Activated CD8-positive, alpha-beta T cell treated with anti-CD3 and anti-CD28 coated beads for 36 hours (primary cell): ENCODE data around the gene PXMP4. TPM values are rescaled to one million over a fixed set of nuclear protein-coding genes. Genes with fewer than 3 reads are reported as not detected.

Source experiments
- ATAC-seq: fragments of 200-7000 bp; cut with Tn5 transposase; one replicate; pipeline ENCODE4 v1.10.0; 2021; ENCODE audit warnings: mild to moderate bottlenecking, moderate library complexity
- CTCF ChIA-PET: fragments of 350-600 bp; sonication (Branson Sonifier 250); formaldehyde crosslinking; loops from one replicate; lab custom pipeline; 2021; ENCODE audit warnings: antibody characterized with exemption; lab: Charles Lee
- POLR2A ChIA-PET: fragments of 350-600 bp; sonication (Branson Sonifier 250); formaldehyde crosslinking; loops from one replicate; lab custom pipeline; 2021; ENCODE audit warnings: antibody characterized with exemption; lab: Charles Lee
- DNase-seq: peaks from one replicate; pipeline ENCODE4 v3.0.0-alpha.2; 2020
- H3K27ac Mint-ChIP-seq: one replicate; pipeline ENCODE4 v1.8.0; 2021; ENCODE audit warnings: mild to moderate bottlenecking, mixed read lengths
- H3K27me3 Mint-ChIP-seq: one replicate; pipeline ENCODE4 v1.8.0; 2021; ENCODE audit warnings: mixed read lengths
- H3K36me3 Mint-ChIP-seq: one replicate; pipeline ENCODE4 v1.8.0; 2021; ENCODE audit warnings: low read depth, mixed read lengths
- H3K4me1 Mint-ChIP-seq: one replicate; pipeline ENCODE4 v1.8.0; 2021; ENCODE audit warnings: low read depth, mixed read lengths
- H3K4me3 Mint-ChIP-seq: one replicate; pipeline ENCODE4 v1.8.0; 2021; ENCODE audit warnings: mild to moderate bottlenecking, moderate library complexity, mixed read lengths
- H3K9me3 Mint-ChIP-seq: one replicate; pipeline ENCODE4 v1.8.0; 2021; ENCODE audit warnings: mixed read lengths
- intact Hi-C: fragments of 100-400 bp; cut with micrococcal nuclease; formaldehyde crosslinking; loops from one replicate; pipeline ENCODE4 v1.10.0; 2022
- total RNA-seq, 2 experiments: library from RNA; stranded (reverse); gene quantifications; one replicate each; pipeline ENCODE4 v1.2.3, GENCODE V29; 2021
- TF ChIP-seq, protein P1 (sequence below): fragments of 200-600 bp; IDR thresholded peaks from one replicate; pipeline ENCODE4 v1.8.0; 2022; ENCODE audit warnings: antibody characterized with exemption, mild to moderate bottlenecking

PXMP4 gene
- total RNA-seq, 2 experiments from 2014 or later = 6.9 to 7.3 TPM

- peaks cover 40% of the 10 kb centered on the region for H3K4me1 Mint-ChIP-seq
- ChIA-PET CTCF (interaction anchor here (0.8 to 1.4 kb wide), 2 partner anchors 8 to 203 kb away, joined by 3 to 4 read pairs; partner anchors contain the start of gene ACTL10), POLR2A (interaction anchor here (0.8 to 15.4 kb wide), 4 partner anchors 4 to 19 kb away, joined by 3 to 262 read pairs (median 132); partner anchors contain the start of genes ACTL10, C20orf144 and NECAB3)
- TF ChIP-seq, protein P1, sequence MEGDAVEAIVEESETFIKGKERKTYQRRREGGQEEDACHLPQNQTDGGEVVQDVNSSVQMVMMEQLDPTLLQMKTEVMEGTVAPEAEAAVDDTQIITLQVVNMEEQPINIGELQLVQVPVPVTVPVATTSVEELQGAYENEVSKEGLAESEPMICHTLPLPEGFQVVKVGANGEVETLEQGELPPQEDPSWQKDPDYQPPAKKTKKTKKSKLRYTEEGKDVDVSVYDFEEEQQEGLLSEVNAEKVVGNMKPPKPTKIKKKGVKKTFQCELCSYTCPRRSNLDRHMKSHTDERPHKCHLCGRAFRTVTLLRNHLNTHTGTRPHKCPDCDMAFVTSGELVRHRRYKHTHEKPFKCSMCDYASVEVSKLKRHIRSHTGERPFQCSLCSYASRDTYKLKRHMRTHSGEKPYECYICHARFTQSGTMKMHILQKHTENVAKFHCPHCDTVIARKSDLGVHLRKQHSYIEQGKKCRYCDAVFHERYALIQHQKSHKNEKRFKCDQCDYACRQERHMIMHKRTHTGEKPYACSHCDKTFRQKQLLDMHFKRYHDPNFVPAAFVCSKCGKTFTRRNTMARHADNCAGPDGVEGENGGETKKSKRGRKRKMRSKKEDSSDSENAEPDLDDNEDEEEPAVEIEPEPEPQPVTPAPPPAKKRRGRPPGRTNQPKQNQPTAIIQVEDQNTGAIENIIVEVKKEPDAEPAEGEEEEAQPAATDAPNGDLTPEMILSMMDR = no peak
- no peaks in the 10 kb centered on the region for H3K9me3 Mint-ChIP-seq
- intact Hi-C loops = no loop called here
- DNase-seq (no peak), ATAC-seq (no peak)
- H3K27ac Mint-ChIP-seq = peak overlapping the region; percentile 11
- peak overlapping the region; percentile 54 for H3K4me3 Mint-ChIP-seq
- no peaks in the 10 kb centered on the region for H3K27me3 Mint-ChIP-seq
- peaks cover 37% of the 10 kb centered on the region for H3K36me3 Mint-ChIP-seq
These were observed 44.8 kb downstream of the PXMP4 start for GRCh38 chr20:33675136-33675959.

GRCh38 chr20:33674294-33675135 is 45.6 kb downstream of the PXMP4 start, which contains the start of gene NECAB3:
Gene NECAB3 (minus strand): TSS chr20:33674428. CDS start chr20:33674352, 76 bp downstream.
- Mint-ChIP-seq H3K4me3 (peak within 1 kb of the TSS; percentile 83), H3K27me3 (no peaks in the 10 kb centered on the region), H3K27ac (peak within 1 kb of the TSS; percentile 78), H3K36me3 (peaks cover 30% of the 10 kb centered on the region), H3K9me3 (no peaks in the 10 kb centered on the region), H3K4me1 (peaks cover 31% of the 10 kb centered on the region)
- TF ChIP-seq, protein P1 = no peak
- ChIA-PET POLR2A (interaction anchor here (1.0 to 15.4 kb wide), 3 partner anchors 5 to 15 kb away, joined by 3 to 262 read pairs (median 262); partner anchors contain the start of genes ACTL10, C20orf144 and NECAB3), CTCF (interaction anchor here (0.8 to 1.4 kb wide), 2 partner anchors 7 to 202 kb away, joined by 3 to 4 read pairs; partner anchors contain the start of gene ACTL10)
- DNase-seq (peak; percentile 68), ATAC-seq (peak; percentile 78)
- intact Hi-C loops = no loop called here

GRCh38 chr20:33673410-33674293 is 46.5 kb downstream of the PXMP4 start:
- TF ChIP-seq, protein P1 = no peak
- H3K27ac Mint-ChIP-seq = peak overlapping the region; percentile 78
- ATAC-seq (peak; percentile 63), DNase-seq (peak; percentile 56)
- H3K36me3 Mint-ChIP-seq = peaks cover 24% of the 10 kb centered on the region
- H3K4me1 Mint-ChIP-seq = peaks cover 26% of the 10 kb centered on the region
- intact Hi-C loops = no loop called here
- ChIA-PET POLR2A (interaction anchor here (1.0 to 15.4 kb wide), 5 partner anchors 5 to 230 kb away, joined by 3 to 262 read pairs (median 8); partner anchors contain the start of genes ACTL10, C20orf144, NECAB3 and SNTA1), CTCF (no interaction called here)
- H3K9me3 Mint-ChIP-seq = no peaks in the 10 kb centered on the region
- H3K27me3 Mint-ChIP-seq = no peaks in the 10 kb centered on the region
- peak overlapping the region; percentile 83 for H3K4me3 Mint-ChIP-seq

GRCh38 chr20:33673114-33673409 is 47.0 kb downstream of the PXMP4 start:
- H3K4me3 Mint-ChIP-seq = peak overlapping the region; percentile 83
- no peak for ATAC-seq
- TF ChIP-seq, protein P1 = no peak
- no peaks in the 10 kb centered on the region for H3K9me3 Mint-ChIP-seq
- intact Hi-C loops = no loop called here
- POLR2A ChIA-PET = interaction anchor here (1.4 to 15.4 kb wide), 3 partner anchors 7 to 230 kb away, joined by 4 to 262 read pairs (median 8); partner anchors contain the start of genes NECAB3 and SNTA1
- peaks cover 25% of the 10 kb centered on the region for H3K4me1 Mint-ChIP-seq
- CTCF ChIA-PET = interaction anchor here (2.5 kb wide), 1 partner anchor 12 kb away, joined by 6 read pairs; no protein-coding TSS in a partner anchor
- H3K27ac Mint-ChIP-seq = no peak overlapping the region
- H3K27me3 Mint-ChIP-seq = no peaks in the 10 kb centered on the region
- peaks cover 24% of the 10 kb centered on the region for H3K36me3 Mint-ChIP-seq
- no peak for DNase-seq
